ENCODE measurements around the gene TBC1D22A. TPM values are rescaled to one million over a fixed set of nuclear protein-coding genes. Genes with fewer than 3 reads are reported as not detected.
A peak's percentile ranks its signal among the peaks of the same experiment; 100 is the strongest.

TBC1D22A gene
- total and polyA plus RNA-seq, 9 of the 15 experiments (the other 6 are each of a cell fraction or from before 2014, with no cell fraction given), result 0.20 to 11.5 (median 5.2) TPM

- TF ChIP-seq AFF4 (CRISPR knock-in tag; IDR thresholded peaks at IDR 0.05) (no peak), ZNF696 (CRISPR knock-in tag; conservative IDR thresholded peaks at IDR 0.05) (no peak), STAT6 (CRISPR knock-in tag; IDR thresholded peaks at IDR 0.05) (no peak), ZNF398 (CRISPR knock-in tag; IDR thresholded peaks at IDR 0.05) (no peak), FIP1L1 (IDR thresholded peaks at IDR 0.05; ENCODE audit: low read depth, low read length, poor library complexity, severe bottlenecking) (no peak), TCF7 (IDR thresholded peaks at IDR 0.05; ENCODE audit: borderline replicate concordance) (no peak), JUND (IDR thresholded peaks at IDR 0.05; ENCODE audit: borderline replicate concordance, low read depth, low read length) (peak; percentile 99), JUND (tag; IDR thresholded peaks at IDR 0.05; ENCODE audit: borderline replicate concordance, low read depth, low read length) (peak; percentile 98), SAP30 (IDR thresholded peaks at IDR 0.05; ENCODE audit: borderline replicate concordance, insufficient read depth, low read depth, low read length, poor library complexity, severe bottlenecking) (no peak), POLR3G (IDR thresholded peaks at IDR 0.05; ENCODE audit: extremely low read depth, insufficient read length, insufficient replicate concordance) (no peak), USF1 (CRISPR knock-in tag; IDR thresholded peaks at IDR 0.05) (no peak), ETS1 (conservative IDR thresholded peaks at IDR 0.05; ENCODE audit: control insufficient read depth, low read depth, low read length) (no peak), ZNF121 (CRISPR knock-in tag; conservative IDR thresholded peaks at IDR 0.05) (no peak), ZNF224 (CRISPR knock-in tag; IDR thresholded peaks at IDR 0.05) (no peak)
Observed at GRCh38 chr22:46934746-46935491, 172.5 kb downstream of the TBC1D22A start (continued).

All from K562 (cell line).